SK-N-SH (cell line): ENCODE data around the gene ABRACL.

Experiments used
- EZH2phosphoT487 ChIP-seq: fragments of 200-600 bp; sonication (generic); IDR thresholded peaks from 2 replicates; pipeline ENCODE4 v1.6.1; 2017; ENCODE audit warnings: low read depth, mixed run types, mild to moderate bottlenecking, antibody characterized with exemption, moderate library complexity, borderline replicate concordance
- IRF3 ChIP-seq: fragments of 150-350 bp; IDR thresholded peaks from 2 replicates; pipeline ENCODE4 v1.6.1; 2016; ENCODE audit warnings: mild to moderate bottlenecking, low read depth, low read length
- MAX ChIP-seq: IDR thresholded peaks from 2 replicates; pipeline ENCODE4 v1.4.0; 2012; ENCODE audit warnings: low read depth
- SIN3A ChIP-seq: IDR thresholded peaks from 2 replicates; pipeline ENCODE4 v1.6.1; 2012; ENCODE audit warnings: low read depth, mild to moderate bottlenecking, low read length, moderate library complexity, borderline replicate concordance
- TAF1 ChIP-seq: IDR thresholded peaks from 2 replicates; pipeline ENCODE4 v1.6.1; 2012; ENCODE audit warnings: low read depth, mild to moderate bottlenecking, low read length, moderate library complexity, borderline replicate concordance
- USF1 ChIP-seq: IDR thresholded peaks from 2 replicates; pipeline ENCODE4 v1.4.0; 2012; ENCODE audit warnings: low read depth, borderline replicate concordance
- YY1 ChIP-seq: IDR thresholded peaks from 2 replicates; pipeline ENCODE4 v1.4.0; 2012; ENCODE audit warnings: low read depth, mild to moderate bottlenecking
- TF ChIP-seq, protein P1 (sequence below): fragments of 200-600 bp; sonication (generic); IDR thresholded peaks from 2 replicates; pipeline ENCODE4 v1.6.1; 2017; ENCODE audit warnings: antibody characterized with exemption, mild to moderate bottlenecking, moderate library complexity

GRCh38 chr6:139014945-139015344 lies 13.6 kb upstream of the ABRACL start:
- TF ChIP-seq, protein P1, sequence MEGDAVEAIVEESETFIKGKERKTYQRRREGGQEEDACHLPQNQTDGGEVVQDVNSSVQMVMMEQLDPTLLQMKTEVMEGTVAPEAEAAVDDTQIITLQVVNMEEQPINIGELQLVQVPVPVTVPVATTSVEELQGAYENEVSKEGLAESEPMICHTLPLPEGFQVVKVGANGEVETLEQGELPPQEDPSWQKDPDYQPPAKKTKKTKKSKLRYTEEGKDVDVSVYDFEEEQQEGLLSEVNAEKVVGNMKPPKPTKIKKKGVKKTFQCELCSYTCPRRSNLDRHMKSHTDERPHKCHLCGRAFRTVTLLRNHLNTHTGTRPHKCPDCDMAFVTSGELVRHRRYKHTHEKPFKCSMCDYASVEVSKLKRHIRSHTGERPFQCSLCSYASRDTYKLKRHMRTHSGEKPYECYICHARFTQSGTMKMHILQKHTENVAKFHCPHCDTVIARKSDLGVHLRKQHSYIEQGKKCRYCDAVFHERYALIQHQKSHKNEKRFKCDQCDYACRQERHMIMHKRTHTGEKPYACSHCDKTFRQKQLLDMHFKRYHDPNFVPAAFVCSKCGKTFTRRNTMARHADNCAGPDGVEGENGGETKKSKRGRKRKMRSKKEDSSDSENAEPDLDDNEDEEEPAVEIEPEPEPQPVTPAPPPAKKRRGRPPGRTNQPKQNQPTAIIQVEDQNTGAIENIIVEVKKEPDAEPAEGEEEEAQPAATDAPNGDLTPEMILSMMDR, result no peak
- TF ChIP-seq SIN3A (no peak), MAX (no peak), IRF3 (no peak), TAF1 (no peak), YY1 (no peak), USF1 (no peak), EZH2phosphoT487 (no peak)
